Lower leg skin (tissue), 3 donors: ENCODE measurements around the gene MTA3.

Experiments
- POLR2A ChIP-seq, 2 donors: fragments of 450-650 bp; IDR thresholded peaks; one replicate each; pipeline ENCODE4 v1.6.1; 2016 to 2017; ENCODE audit warnings: antibody characterized with exemption in 2 of 2, mild to moderate bottlenecking in 1 of 2, moderate library complexity in 1 of 2
- TF ChIP-seq, protein P1 (sequence below), 3 donors: fragments of 450-650 bp; IDR thresholded peaks; one replicate each; pipeline ENCODE4 v1.5.1; 2016; ENCODE audit warnings: antibody characterized with exemption in 3 of 3, mild to moderate bottlenecking in 3 of 3, moderate library complexity in 2 of 3

DNA sequence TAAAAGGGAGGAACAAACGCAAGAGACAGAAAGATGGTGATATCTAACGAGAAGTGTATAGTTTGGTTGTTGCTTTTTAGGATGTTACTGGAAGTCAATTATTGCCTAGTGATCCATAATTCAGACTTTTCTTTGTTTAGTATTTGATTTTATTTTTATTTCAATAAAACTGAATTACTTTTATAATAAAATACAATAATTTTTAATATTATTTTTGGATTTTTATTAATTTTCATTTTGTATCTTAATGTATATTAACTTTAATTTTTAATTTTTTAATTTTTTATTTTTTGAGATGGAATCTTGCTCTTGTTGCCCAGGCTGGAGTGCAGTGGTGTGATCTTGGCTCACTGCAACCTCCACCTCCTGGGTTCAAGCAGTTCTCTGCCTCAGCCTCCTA is 55.6 kb downstream of the MTA3 start:
- no peak for TF ChIP-seq POLR2A (IDR thresholded peaks at IDR 0.05)
- TF ChIP-seq, protein P1, sequence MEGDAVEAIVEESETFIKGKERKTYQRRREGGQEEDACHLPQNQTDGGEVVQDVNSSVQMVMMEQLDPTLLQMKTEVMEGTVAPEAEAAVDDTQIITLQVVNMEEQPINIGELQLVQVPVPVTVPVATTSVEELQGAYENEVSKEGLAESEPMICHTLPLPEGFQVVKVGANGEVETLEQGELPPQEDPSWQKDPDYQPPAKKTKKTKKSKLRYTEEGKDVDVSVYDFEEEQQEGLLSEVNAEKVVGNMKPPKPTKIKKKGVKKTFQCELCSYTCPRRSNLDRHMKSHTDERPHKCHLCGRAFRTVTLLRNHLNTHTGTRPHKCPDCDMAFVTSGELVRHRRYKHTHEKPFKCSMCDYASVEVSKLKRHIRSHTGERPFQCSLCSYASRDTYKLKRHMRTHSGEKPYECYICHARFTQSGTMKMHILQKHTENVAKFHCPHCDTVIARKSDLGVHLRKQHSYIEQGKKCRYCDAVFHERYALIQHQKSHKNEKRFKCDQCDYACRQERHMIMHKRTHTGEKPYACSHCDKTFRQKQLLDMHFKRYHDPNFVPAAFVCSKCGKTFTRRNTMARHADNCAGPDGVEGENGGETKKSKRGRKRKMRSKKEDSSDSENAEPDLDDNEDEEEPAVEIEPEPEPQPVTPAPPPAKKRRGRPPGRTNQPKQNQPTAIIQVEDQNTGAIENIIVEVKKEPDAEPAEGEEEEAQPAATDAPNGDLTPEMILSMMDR (IDR thresholded peaks at IDR 0.05), result no peak
